MG63 (cell line): ENCODE results near the gene PALM. TPM values are rescaled to one million over a fixed set of nuclear protein-coding genes. Genes with fewer than 3 reads are reported as not detected.

ENCODE experiments used
- DNase-seq: peaks from one replicate; pipeline ENCODE4 v3.0.0-alpha.2; 2020
- H3K27me3 ChIP-seq: fragments of 250-450 bp; sonication (Bioruptor Pico); 2 replicates; pipeline ENCODE4 v1.5.1; 2020; ENCODE audit warnings: mild to moderate bottlenecking, moderate library complexity
- H3K36me3 ChIP-seq: fragments of 250-450 bp; sonication (Bioruptor Pico); 2 replicates; pipeline ENCODE4 v1.5.1; 2020; ENCODE audit warnings: mild to moderate bottlenecking, moderate library complexity
- H3K4me3 ChIP-seq: fragments of 250-450 bp; sonication (Bioruptor Pico); 2 replicates; pipeline ENCODE4 v1.5.1; 2020; ENCODE audit warnings: mild to moderate bottlenecking, moderate library complexity
- H3K9me3 ChIP-seq: fragments of 250-450 bp; sonication (Bioruptor Pico); 2 replicates; pipeline ENCODE4 v1.5.1; 2020; ENCODE audit warnings: mild to moderate bottlenecking, moderate library complexity
- total RNA-seq: library from RNA; depleted of rRNA; stranded (reverse); fragments of >200 nt; shearing (Covaris generic); gene quantifications from 2 replicates; pipeline ENCODE4 v1.2.3, GENCODE V29; 2014; ENCODE audit warnings: low replicate concordance; rRNA removed

Gene PALM
- total RNA-seq, 1 experiment from 2014 or later: 10.5 TPM

GRCh38 chr19:795691-796581, 87.2 kb downstream of the PALM start:
- Histone ChIP-seq H3K36me3 (peaks cover 28% of the 10 kb centered on the region), H3K4me3 (peak overlapping the region; percentile 58), H3K9me3 (no peaks in the 10 kb centered on the region), H3K27me3 (no peaks in the 10 kb centered on the region)
- no peak for DNase-seq

GRCh38 chr19:796692-797527, 88.2 kb downstream of the PALM start, which contains the start of gene PTBP1:
TSS of gene PTBP1 (plus strand) at chr19:797452. CDS start at chr19:797498, 46 bp downstream.
- no peaks in the 10 kb centered on the region for H3K9me3 ChIP-seq
- no peaks in the 10 kb centered on the region for H3K27me3 ChIP-seq

More at GRCh38 chr19:796692-797527, 88.2 kb downstream of the PALM start, which contains the start of gene PTBP1:
- H3K36me3 ChIP-seq: peaks cover 37% of the 10 kb centered on the region
- peak; percentile 98 for DNase-seq
- peak within 1 kb of the TSS; percentile 80 for H3K4me3 ChIP-seq

Other genes starting within 250 kb of the PALM start
- not detected in 2 replicates for gene SHC2, start 247.9 kb upstream of the PALM start, total RNA-seq
- gene MADCAM1, start 212.4 kb upstream of the PALM start, total RNA-seq: not detected in 2 replicates
- gene TPGS1, start 201.4 kb upstream of the PALM start, total RNA-seq: 22.6 and 27.7 TPM in 2 replicates
- 46.3 and 76.3 TPM in 2 replicates for gene CDC34, start 177.2 kb upstream of the PALM start, total RNA-seq
- gene GZMM, start 164.9 kb upstream of the PALM start, total RNA-seq: not detected in 2 replicates
- 222 and 323 TPM in 2 replicates for gene BSG, start 136.3 kb upstream of the PALM start, total RNA-seq
- 0.46 TPM in 1 of 2 replicates, not detected in the other for gene HCN2, start 119.1 kb upstream of the PALM start, total RNA-seq
- gene POLRMT, start 75.4 kb upstream of the PALM start, total RNA-seq: 20.1 and 33.2 TPM in 2 replicates
- not detected in 2 replicates for gene FGF22, start 69.1 kb upstream of the PALM start, total RNA-seq
- 22.0 and 23.5 TPM in 2 replicates for gene RNF126, start 45.7 kb upstream of the PALM start, total RNA-seq
- gene FSTL3, start 32.5 kb upstream of the PALM start, total RNA-seq: 16.0 and 25.0 TPM in 2 replicates
- not detected in 2 replicates for gene PRSS57, start 13.5 kb upstream of the PALM start, total RNA-seq
- not detected in 2 replicates for gene MISP, start 42.2 kb downstream of the PALM start, total RNA-seq
- gene PTBP1, start 88.5 kb downstream of the PALM start, total RNA-seq: 197 and 260 TPM in 2 replicates
- not detected in 2 replicates for gene PLPPR3, start 113.0 kb downstream of the PALM start, total RNA-seq
- not detected in 2 replicates for gene AZU1, start 118.9 kb downstream of the PALM start, total RNA-seq
- gene PRTN3, start 132.1 kb downstream of the PALM start, total RNA-seq: not detected in 2 replicates
- not detected in 2 replicates for gene ELANE, start 143.4 kb downstream of the PALM start, total RNA-seq
- gene CFD, start 150.7 kb downstream of the PALM start, total RNA-seq: 2.8 TPM in 1 of 2 replicates, not detected in the other
- 18.1 and 20.4 TPM in 2 replicates for gene MED16, start 184.3 kb downstream of the PALM start, total RNA-seq
- not detected in 2 replicates for gene RNU6-9, start 184.5 kb downstream of the PALM start, total RNA-seq
- 6.4 and 9.5 TPM in 2 replicates for gene R3HDM4, start 204.3 kb downstream of the PALM start, total RNA-seq
- not detected in 2 replicates for gene KISS1R, start 208.4 kb downstream of the PALM start, total RNA-seq
- gene ARID3A, start 217.1 kb downstream of the PALM start, total RNA-seq: 1.0 and 6.6 TPM in 2 replicates